OCI-LY7 (cell line): ENCODE results near the gene ANKRD10.
"Not testable (repeated sequence)": the region's sequence is repeated elsewhere in the genome, so short reads cannot be mapped to it uniquely, and the experiment has no call there.

Source experiments
- CTCF ChIP-seq: fragments of 200-600 bp; sonication (generic); conservative IDR thresholded peaks from 2 replicates; pipeline ENCODE4 v1.5.1; 2014; ENCODE audit warnings: mild to moderate bottlenecking, antibody characterized with exemption, low read length, moderate library complexity, mixed read lengths
- EZH2phosphoT487 ChIP-seq: fragments of 200-600 bp; sonication (generic); IDR thresholded peaks from 2 replicates; pipeline ENCODE4 v1.6.1; 2018; ENCODE audit warnings: low read depth, borderline replicate concordance, mild to moderate bottlenecking, mixed run types, antibody characterized with exemption, low read length, moderate library complexity, mixed read lengths

- TF ChIP-seq CTCF, EZH2phosphoT487: not testable (repeated sequence)
Observed at GRCh38 chr13:110955072-110955503, 40.2 kb upstream of the ANKRD10 start.
